Mesenteric fat pad (tissue), 1 donor: ENCODE results near the gene OLFML1. TPM values are rescaled to one million over a fixed set of nuclear protein-coding genes. Genes with fewer than 3 reads are reported as not detected.

Experiments used
- DNase-seq: peaks from one replicate; pipeline ENCODE4 v3.0.0-alpha.2; 2020; ENCODE audit warnings: low spot score
- long read RNA-seq: library from polyadenylated mRNA; unstranded; transcript quantifications from one replicate; pipeline ENCODE4 v2.0.0, GENCODE V29; 2020
- total RNA-seq: library from RNA; stranded (reverse); fragmentation: NEBNext Ultra II Directional; extraction: Animal tissue kit (Norgen Biotek cat#: 25700); gene quantifications from one replicate; pipeline ENCODE4 v1.2.1, GENCODE V29; 2021
- donor health status: DM: yes; HTN: yes; CAD: no.

The OLFML1 gene
- 6.7 TPM for total RNA-seq
- long read RNA-seq, partial matches to known transcripts = 0 of 6 reads
- long read RNA-seq, other reads (novel, unspliced or antisense) = 1 of 6 reads

DNA sequence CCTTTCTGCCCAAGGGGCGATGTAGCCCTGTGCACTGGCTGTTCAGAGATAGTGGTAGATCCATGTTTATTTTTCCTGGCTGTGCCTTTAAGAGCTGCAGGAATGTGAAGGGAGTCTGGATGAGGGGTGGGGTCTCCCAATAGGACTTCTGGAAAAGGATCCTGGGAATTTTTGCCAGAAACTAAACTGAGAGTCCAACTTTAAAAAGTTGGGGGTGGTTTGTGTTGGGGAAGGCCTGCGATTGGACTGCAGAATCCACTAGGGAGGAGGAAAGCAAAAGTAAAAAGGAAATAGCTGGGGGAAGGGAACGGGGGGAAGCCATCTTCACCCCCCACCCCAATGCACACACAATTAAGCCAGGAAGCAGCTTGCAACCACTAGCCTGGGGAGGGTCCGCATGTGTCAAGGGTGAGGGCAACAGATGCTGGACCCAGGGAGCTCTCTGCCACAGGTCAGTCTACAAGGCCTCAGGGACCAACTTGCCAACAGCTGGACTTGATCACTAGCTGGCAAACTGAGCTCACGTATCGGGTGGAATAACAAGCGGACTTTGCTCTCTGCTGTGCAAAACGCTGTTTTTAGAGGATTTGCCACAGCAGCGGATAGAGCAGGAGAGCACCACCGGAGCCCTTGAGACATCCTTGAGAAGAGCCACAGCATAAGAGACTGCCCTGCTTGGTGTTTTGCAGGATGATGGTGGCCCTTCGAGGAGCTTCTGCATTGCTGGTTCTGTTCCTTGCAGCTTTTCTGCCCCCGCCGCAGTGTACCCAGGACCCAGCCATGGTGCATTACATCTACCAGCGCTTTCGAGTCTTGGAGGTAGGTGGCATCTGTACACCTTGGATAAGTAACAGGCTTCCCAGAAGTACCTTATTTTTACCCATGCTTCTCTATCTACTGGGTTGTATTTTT, at the start of gene OLFML1:
OLFML1 (plus strand) TSS at position 321 of the 912 bp plus-strand sequence; CDS start at position 691, 370 bp downstream.
- DNase-seq = no peak

DNA sequence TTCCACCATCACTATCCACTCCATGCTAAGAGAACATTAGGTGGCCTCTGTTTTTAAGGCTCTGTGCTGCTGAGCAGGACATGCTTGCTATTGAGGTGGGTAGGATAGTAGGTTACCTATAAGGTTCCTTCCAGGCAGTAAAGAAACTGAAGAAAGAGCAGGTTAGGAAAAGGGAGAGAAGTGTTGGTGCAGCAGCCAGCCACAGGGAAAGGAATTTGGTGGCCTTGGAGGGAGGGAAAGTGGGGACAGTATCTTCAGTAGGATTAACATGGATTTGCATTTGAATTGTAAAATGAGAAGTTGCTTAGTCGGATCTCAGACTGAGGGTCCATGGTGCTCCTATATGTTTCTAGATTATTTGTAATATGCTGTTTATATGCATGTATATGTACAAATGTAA, 49.2 kb upstream of the OLFML1 start:
- no peak for DNase-seq

- no peak for DNase-seq
Observed at GRCh38 chr11:7436657-7437056, 48.6 kb upstream of the OLFML1 start.

DNA sequence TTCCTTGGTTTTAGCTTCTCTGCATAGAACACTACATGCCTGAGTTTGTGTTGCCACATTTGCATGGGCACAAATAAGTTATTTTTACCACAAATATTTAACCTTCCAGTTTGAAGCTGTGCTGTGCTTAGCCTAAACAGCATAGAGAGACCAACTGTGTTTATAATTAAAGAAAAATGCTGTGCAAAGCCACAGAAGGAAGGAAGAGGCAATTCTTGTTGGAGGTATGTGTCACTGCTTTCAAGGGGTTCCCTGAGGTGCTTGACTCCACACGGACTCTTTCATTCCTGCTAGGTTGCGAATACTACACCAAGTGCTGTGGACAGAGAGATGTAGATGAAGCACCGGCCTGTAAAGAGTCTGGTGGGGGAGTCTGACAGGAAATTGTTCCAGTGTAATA, 47.6 kb upstream of the OLFML1 start:
- no peak for DNase-seq

DNA sequence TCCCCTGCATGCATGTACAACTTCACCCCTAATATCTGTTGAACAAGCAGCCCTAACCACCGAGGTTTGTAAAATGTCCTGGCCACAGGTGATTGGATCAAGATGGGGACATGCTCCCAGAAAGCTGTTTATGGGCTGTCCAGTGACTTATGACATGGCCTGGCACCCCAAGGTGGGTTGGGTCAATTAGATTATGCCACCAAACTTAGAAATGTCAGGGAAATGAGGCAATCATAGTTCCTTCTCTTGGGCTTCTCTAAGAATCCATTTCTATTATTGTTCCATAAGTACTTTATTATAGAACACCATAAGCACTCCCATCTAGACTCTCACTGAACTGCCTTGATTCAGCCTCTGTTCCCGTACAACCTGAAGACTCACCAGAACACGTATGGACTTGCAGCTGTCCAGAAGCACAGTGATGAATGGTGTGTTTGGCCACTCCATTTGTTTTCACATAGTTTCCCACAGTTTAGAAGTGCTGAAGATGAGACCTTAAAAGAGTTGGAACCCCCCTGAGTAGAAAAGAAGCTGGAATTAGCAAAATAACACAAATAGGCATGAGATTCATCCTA, 45.5 kb upstream of the OLFML1 start:
- no peak for DNase-seq

DNA sequence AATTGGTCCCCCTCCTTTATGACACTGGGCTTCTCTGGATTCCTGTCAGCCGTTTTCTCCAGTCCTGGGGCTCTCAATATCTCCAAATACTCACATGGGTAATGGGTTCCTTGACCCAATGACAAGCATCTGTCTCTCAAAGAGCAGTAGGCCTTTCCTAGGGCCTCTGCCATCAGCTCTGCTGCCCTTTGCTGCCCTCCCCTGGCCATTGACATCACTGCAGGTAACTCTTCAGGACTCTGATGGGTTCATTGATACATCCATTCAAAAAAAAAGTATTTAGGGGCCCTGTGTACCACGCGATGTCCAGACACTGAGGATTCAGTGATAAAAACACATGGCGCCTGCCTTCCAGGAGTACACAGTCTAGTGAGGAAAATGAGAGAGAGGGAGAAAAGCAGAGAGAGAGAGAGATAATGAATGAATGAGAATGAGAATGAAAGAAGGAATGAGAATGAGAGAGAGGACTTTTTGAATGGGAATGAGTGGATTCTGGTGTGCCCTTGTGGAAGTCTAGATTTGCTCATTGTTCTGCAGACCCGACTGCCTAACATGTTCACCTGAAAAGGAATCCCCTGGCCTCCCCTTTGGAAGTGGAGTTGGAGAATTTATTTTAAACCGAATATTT, 42.6 kb upstream of the OLFML1 start:
- no peak for DNase-seq

- DNase-seq = no peak
Observed at GRCh38 chr11:7444091-7444981, 41.0 kb upstream of the OLFML1 start.

DNA sequence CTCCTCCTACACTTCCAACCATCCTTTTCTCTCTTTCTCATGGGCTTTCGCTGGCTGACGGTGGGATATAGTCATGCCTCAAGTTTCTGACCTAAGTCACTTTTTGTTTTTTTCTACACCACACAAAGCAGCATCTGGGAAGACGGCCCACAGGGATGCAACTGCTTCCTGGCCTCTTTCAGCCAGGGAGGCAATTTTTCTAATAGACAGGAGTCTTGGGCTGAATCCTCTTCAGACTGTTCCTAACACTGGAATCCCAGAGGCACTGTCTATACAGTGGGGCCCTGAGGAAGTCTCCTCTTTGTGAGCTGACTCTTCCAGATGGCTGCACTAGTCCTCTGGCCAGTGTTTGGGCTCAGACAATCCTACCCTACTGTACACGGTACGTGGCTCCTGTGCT, 39.7 kb upstream of the OLFML1 start:
- no peak for DNase-seq

DNA sequence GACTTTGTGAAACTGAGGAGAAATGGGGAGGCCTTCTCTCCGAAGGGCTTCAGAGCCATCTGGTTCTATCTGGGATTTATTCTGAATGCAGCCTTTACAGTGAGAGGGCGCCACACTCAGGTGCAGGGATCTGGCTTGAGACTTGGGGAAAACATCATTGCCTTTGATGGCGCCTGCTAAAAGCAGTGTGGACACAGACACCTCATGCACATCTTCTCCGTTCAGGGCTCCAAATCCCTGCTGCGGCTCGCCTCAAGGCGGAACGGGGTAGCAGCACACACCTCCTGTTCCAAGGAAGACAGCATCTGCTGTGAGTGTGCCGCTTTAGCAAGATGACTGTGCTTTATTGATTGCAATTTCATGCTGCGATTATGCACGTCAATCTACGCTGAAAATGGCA, 37.1 kb upstream of the OLFML1 start:
- DNase-seq = no peak

DNA sequence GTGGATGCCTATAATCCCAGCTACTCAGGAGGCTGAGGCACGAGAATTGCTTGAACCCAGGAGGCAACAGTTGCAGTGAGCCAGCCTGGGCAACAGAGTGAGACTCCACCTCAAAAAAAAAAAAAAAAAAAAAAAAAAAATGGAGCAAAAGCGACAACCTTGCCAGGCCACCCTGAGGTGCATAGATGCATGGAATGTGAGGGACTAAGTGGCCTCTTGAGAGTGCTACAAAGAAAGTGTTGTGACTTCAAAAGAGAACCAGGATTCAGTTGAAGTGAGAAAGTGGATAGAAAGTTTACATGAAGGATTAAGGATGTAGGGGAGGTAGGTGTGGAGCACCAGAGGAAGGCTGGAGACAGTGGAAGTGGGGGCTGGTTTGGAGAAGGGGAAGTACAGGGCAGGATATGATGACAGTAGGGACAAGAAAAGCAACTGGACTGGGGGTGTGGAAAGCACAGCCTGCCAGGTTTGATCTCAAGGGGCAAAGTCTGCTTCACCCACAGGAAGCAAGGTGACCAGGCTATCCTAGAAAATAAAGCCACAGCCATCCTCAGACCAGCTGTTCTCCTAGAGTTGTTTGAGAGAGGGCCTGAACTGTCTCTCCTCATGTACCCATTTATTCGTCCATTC, 36.0 kb upstream of the OLFML1 start:
- DNase-seq = no peak

GRCh38 chr11:7449841-7450214, 35.5 kb upstream of the OLFML1 start:
- no peak for DNase-seq

GRCh38 chr11:7450836-7451235, 34.5 kb upstream of the OLFML1 start:
- DNase-seq = no peak

GRCh38 chr11:7451520-7451919, 33.8 kb upstream of the OLFML1 start:
- no peak for DNase-seq

- DNase-seq = no peak
Observed at GRCh38 chr11:7451952-7452494, 33.3 kb upstream of the OLFML1 start.

DNA sequence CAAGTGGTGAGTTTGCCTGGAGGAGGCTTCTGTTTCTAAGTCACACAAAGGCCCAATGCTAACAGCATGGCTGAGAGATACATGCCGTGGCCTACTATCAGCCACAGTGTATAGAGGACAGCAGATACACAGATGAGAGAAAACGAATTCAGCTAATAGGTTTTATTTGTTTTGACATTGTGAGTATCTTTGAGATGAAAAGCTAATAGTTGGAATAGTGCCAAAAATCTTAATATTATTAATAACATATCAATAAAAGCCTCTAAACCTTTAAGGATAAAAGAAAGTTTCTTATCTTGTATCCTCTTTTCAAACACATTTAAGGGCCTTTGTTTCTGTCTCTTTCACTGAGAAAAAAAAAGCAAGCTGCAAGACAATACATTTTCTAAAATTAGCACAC, 30.5 kb upstream of the OLFML1 start:
- DNase-seq = no peak

DNA sequence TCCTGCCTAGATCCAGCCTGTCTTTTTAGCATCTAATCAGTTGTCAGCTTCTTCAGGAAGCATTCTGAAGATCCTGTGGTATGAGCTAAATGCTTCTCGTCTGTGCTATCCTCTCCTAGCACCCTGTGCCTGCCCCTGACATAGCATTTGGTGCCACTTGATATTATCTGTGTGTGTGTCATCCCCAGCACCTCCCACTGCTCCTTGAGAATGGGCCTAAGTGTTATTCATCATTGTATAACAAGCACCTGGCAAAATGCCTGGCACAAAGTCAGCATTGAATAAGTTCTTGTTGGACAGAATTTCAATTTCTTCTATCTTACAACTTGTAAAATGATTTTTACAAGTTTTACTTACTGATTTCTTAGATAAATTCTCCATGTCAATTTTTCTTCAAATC, 28.1 kb upstream of the OLFML1 start:
- DNase-seq = no peak

GRCh38 chr11:7462706-7463105, 22.6 kb upstream of the OLFML1 start:
- DNase-seq = no peak

- no peak for DNase-seq
Observed at GRCh38 chr11:7467652-7468051, 17.7 kb upstream of the OLFML1 start.

- no peak for DNase-seq
Observed at GRCh38 chr11:7469351-7469865, 15.9 kb upstream of the OLFML1 start.

- no peak for DNase-seq
Observed at GRCh38 chr11:7471071-7471470, 14.2 kb upstream of the OLFML1 start.
